Mucosa of stomach (tissue), 1 donor: ENCODE results near the gene DNAJB11.
A peak's percentile ranks its signal among the peaks of the same experiment; 100 is the strongest.

Experiments
- H3K27me3 ChIP-seq: one replicate; pipeline ENCODE4 v1.7.0; 2013; ENCODE audit warnings: mild to moderate bottlenecking, low read length; ENCODE audit not compliant: control insufficient read depth, insufficient read depth
- H3K36me3 ChIP-seq: one replicate; pipeline ENCODE4 v1.7.0; 2013; ENCODE audit warnings: low read length; ENCODE audit not compliant: control insufficient read depth, insufficient read depth
- H3K4me1 ChIP-seq: one replicate; pipeline ENCODE4 v1.7.0; 2013; ENCODE audit warnings: mild to moderate bottlenecking, low read length; ENCODE audit not compliant: control insufficient read depth, insufficient read depth
- H3K4me3 ChIP-seq: one replicate; pipeline ENCODE4 v1.7.0; 2013; ENCODE audit warnings: low read length
- H3K9ac ChIP-seq: one replicate; pipeline ENCODE4 v1.7.0; 2013; ENCODE audit warnings: mild to moderate bottlenecking, low read length, moderate library complexity
- H3K9me3 ChIP-seq: one replicate; pipeline ENCODE4 v1.7.0; 2013; ENCODE audit warnings: mild to moderate bottlenecking, low read length, moderate library complexity; ENCODE audit not compliant: control insufficient read depth
- donor health status: Pancreatic carcinoma.

The DNAJB11 gene

DNA sequence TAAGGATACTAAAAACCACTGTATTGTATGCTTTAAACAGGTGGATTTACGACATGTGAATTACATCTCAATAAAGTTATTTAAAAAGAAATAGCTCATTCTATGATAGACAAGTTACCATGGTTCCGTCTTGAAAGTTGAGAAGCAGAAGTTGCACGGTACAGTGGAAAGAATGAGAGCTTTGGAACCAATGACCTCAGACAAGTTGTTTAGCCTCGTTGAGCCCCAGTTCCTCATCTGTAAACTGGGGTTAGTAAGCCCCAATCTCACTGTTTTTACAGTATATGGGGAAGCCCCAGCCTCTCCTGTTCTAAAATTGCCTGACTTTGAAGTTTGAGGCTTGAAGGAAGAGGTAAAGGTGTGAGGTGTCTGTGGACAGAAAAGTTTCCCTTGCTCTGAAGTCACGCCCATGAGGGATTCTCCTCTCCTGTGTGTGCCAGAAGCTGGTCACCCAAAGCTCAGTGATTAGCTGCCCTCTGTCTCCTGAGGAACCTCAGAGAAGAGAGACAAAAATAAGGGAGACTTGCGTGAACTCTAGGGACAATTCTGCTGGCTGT lies 36.3 kb upstream of the DNAJB11 start:
- H3K9me3 ChIP-seq: no peaks in the 10 kb centered on the region
- no peaks in the 10 kb centered on the region for H3K27me3 ChIP-seq
- H3K9ac ChIP-seq: no peak overlapping the region
- H3K36me3 ChIP-seq: no peaks in the 10 kb centered on the region
- no peaks in the 10 kb centered on the region for H3K4me1 ChIP-seq
- no peak overlapping the region for H3K4me3 ChIP-seq

DNA sequence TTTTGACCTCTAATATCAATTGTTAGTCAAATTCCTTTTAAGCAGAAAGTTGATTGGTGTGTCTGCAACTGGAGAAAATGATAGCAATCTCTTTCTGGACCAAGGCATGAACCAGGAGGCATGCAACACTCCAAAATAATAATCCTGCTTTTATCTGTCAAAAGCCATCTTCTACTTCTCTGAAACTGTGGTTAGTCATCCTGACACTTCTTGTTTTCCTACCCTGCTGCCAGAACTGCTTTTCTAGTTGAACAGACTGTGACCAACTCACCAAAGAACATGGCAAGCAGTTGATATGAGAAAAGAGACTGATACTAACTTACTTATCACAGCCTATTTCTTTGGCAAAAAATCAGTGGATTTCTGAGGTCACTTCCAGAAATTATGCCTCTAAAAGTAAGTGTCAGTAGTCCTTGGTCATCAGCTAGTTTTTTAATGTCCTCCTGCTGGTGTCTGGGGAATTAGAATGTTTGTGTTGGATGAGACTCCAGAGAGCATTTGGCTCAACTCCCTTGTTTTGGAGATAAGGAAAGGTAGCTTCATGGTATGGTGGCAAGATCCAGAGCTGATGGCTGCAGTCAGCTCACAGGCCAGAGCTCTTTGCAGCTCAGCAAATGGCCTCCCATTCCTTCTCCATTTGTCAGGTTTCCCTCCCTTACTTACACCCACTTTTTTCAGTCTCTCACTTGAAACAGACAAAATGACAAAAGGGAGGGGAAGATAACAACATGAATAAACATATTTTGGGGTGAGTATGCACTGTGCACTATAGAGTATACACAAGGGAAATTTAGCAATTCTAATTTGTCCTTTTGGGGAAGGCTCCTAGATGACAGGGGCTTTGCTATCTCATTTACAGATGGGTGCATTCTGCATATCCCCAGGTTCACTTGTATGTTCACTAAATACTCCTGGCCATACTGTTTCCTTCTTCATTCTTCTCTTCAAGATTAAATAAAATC lies 33.4 kb upstream of the DNAJB11 start:
- no peaks in the 10 kb centered on the region for H3K9me3 ChIP-seq

DNA sequence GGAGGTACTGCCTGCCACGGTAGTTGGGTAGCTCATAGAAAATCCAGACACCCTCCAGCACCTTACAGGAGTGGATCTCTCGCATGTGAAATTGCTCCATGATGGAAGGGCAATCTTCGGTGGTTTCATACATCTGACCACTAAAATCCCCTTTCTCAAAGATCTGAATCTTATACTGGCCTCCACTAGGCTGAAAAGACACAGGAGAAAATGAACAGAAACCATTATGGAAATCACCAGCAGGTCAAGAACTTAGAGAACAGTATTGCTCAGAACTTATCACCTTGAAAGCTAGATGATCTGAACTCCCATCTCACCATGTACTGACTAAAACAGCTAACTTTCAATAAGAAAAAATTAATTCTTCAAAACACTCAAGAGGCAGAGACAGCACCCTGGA lies 31.7 kb upstream of the DNAJB11 start:
- no peak overlapping the region for H3K4me3 ChIP-seq
- H3K9ac ChIP-seq: no peak overlapping the region
- no peaks in the 10 kb centered on the region for H3K4me1 ChIP-seq

More for the DNA sequence above, 33.4 kb upstream of the DNAJB11 start:
- no peaks in the 10 kb centered on the region for H3K36me3 ChIP-seq
- no peak overlapping the region for H3K9ac ChIP-seq
- H3K4me3 ChIP-seq: no peak overlapping the region
- H3K4me1 ChIP-seq: no peaks in the 10 kb centered on the region
- no peaks in the 10 kb centered on the region for H3K27me3 ChIP-seq

DNA sequence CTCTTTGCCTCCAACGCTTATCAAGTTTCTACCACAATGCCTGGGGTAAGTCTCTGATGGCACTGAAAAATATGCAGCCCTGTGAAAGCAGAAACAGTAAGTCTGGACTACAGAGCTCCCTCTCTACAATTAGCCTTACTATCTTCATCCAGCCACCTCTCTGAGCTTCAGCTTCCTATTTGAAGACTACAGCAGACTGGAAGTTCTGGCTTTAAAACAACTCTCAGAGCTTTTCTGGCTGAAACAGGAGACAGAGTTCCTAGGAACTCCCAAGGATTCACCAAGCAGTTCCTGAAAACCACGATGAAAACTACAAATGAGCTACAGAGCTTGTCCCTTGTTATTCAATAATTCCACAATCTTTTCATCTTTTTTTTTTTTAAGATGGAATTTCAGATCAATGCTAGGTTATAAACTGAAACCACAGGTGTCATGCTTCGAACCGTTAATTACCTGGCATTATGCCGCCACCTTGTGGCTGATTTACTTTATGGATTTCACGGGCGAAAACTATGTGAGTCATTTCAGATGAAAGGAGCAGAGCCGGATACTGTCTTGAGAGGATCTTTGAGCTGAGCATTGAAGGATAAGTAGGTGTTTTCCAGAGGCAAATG lies 30.2 kb upstream of the DNAJB11 start:
- Histone ChIP-seq H3K9me3 (no peaks in the 10 kb centered on the region), H3K9ac (no peak overlapping the region), H3K36me3 (no peaks in the 10 kb centered on the region), H3K4me3 (no peak overlapping the region), H3K4me1 (no peaks in the 10 kb centered on the region), H3K27me3 (no peaks in the 10 kb centered on the region)

More for the DNA sequence above, 31.7 kb upstream of the DNAJB11 start:
- no peaks in the 10 kb centered on the region for H3K27me3 ChIP-seq
- H3K9me3 ChIP-seq: no peaks in the 10 kb centered on the region
- H3K36me3 ChIP-seq: no peaks in the 10 kb centered on the region

DNA sequence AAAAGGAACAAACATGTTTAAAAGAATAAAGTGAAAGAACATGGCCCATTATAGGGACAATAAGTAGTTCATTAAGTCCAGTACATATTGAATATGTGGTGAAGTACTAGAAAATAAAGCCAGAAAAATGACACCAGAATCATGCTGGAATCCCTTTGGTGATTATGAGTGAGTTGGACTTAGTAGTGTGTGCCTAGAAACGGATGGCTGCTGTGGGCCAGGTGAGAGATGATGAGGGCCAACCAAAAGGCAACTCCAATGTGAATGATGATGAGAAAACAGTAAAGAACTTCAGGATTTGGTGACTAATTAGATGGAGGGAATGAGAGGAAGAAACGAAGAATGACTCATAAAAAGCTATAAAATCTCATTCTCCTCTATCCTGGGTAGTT lies 29.7 kb upstream of the DNAJB11 start:
- no peaks in the 10 kb centered on the region for H3K27me3 ChIP-seq
- H3K4me1 ChIP-seq: no peaks in the 10 kb centered on the region
- H3K9me3 ChIP-seq: no peaks in the 10 kb centered on the region
- H3K36me3 ChIP-seq: no peaks in the 10 kb centered on the region
- no peak overlapping the region for H3K4me3 ChIP-seq
- no peak overlapping the region for H3K9ac ChIP-seq

DNA sequence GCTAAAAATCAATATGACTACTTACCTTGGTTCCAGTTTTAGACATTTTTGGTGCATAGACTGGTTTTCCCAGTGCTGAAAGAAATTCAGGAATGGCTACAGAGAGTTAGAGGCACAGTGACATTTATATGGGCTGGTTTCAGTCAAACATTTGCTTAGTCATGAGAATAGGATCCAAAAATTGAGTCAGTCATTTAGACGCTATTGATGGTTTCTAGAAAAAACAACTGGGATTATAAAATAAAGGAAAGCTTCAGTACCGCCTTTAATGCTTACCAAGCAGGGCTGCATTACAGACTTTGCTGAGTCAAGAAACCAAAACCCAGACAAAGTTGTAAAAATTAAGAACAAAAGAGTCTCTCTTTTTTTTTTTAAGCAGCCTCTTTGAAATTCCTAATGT lies 26.2 kb upstream of the DNAJB11 start, which contains the start of gene CRYGS:
TSS of gene CRYGS (minus strand) at position 100 of the 400 bp plus-strand sequence. CDS start at position 46, 54 bp downstream.
- H3K27me3 ChIP-seq: no peaks in the 10 kb centered on the region
- no peaks in the 10 kb centered on the region for H3K4me1 ChIP-seq
- no peak within 1 kb of the TSS for H3K9ac ChIP-seq
- no peaks in the 10 kb centered on the region for H3K9me3 ChIP-seq
- H3K36me3 ChIP-seq: no peaks in the 10 kb centered on the region
- no peak within 1 kb of the TSS for H3K4me3 ChIP-seq

DNA sequence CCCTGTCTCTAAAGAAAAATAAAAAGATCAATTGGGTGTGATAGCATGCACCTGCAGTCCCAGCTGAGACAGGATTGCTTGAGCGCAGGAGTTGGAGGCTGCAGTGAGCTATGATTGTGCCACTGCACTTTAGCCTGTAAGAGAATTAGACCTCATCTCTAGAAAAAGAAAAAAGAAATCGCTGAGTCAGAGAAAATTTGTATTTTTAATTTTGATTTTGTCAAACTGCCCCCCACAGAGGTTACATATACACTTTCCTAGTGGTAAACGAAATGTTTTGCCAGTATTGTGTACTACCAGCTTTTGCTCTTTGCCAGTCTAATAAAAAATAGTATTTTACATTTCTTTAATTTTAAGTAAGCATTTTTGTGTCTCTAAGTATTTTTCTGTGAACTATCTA lies 21.0 kb upstream of the DNAJB11 start:
- H3K9me3 ChIP-seq: no peaks in the 10 kb centered on the region
- H3K4me1 ChIP-seq: no peaks in the 10 kb centered on the region
- no peaks in the 10 kb centered on the region for H3K36me3 ChIP-seq
- no peaks in the 10 kb centered on the region for H3K27me3 ChIP-seq
- H3K9ac ChIP-seq: no peak overlapping the region
- no peak overlapping the region for H3K4me3 ChIP-seq

DNA sequence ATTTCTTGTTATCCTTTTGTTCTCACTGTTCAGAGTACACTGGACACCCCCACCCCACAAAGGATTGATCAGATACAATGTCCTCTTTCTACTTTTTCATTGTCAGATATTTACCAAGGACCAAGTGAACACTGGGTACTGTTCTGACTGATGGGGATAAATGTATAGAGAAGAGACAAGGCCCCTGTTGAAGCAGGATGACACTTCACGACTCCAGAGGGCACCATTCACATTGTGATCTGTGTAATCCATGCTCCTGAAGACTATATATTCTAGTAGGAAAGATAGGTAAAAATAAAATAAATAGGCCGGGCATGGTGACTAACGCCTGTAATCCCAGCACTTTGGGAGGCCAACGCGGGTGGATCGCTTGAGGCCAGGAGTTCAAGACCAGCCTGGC lies 19.1 kb upstream of the DNAJB11 start:
- no peaks in the 10 kb centered on the region for H3K9me3 ChIP-seq
- no peaks in the 10 kb centered on the region for H3K4me1 ChIP-seq
- no peak overlapping the region for H3K4me3 ChIP-seq
- no peaks in the 10 kb centered on the region for H3K27me3 ChIP-seq
- no peak overlapping the region for H3K9ac ChIP-seq
- no peaks in the 10 kb centered on the region for H3K36me3 ChIP-seq

DNA sequence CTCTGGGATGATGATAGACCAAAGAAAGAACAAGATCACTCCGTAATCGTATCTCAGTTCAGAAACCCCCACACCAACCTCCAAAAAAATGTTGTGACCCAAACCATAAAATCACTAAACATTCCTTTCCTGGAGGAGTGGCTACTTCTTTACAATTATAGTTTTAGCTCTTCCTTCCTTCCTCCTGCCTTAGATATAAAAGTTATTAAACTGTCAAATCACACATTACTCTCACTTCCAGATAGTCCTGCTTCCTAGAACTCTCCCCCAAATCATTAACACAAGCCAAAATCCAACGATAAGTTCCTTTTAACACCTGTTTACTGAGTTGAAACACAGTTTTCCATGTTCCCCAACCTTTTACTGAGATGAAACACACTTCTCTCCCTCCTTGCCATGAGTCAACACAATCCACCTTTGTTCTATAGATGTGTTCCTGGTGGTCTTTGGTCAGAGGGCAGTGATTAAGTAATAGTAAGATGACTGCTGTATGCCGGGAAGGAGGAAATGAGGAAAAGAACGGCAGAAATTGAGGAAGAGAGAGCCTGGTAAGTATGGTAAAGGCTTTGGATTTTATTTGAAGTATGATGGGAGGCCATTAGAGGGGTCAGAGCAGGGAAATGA lies 18.0 kb upstream of the DNAJB11 start:
- Histone ChIP-seq H3K36me3 (no peaks in the 10 kb centered on the region), H3K4me1 (no peaks in the 10 kb centered on the region)

DNA sequence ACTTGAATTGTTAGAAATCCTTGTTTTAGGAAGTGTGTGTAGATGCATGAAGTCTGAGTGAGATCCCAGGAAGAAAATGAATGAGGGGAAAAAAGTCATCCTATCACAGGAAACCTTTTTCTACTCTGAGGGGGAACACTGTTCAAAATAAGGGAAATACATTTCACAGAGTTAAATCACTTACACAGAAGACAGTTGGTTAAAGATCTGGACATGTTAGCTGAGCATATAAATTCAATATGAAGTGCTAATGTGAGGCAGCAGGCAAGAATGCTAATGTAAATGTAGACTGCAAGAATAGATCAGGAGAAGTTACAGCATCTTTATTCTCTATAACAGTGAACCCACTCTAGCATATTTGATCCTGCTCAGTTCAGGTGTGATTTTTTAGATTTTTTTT lies 5.9 kb upstream of the DNAJB11 start:
- Histone ChIP-seq H3K36me3 (no peaks in the 10 kb centered on the region), H3K9ac (no peak overlapping the region), H3K4me1 (peaks cover 14% of the 10 kb centered on the region), H3K27me3 (no peaks in the 10 kb centered on the region), H3K4me3 (no peak overlapping the region), H3K9me3 (no peaks in the 10 kb centered on the region)

More for the DNA sequence above, 18.0 kb upstream of the DNAJB11 start:
- Histone ChIP-seq H3K9me3 (no peaks in the 10 kb centered on the region), H3K4me3 (no peak overlapping the region), H3K27me3 (no peaks in the 10 kb centered on the region), H3K9ac (no peak overlapping the region)

DNA sequence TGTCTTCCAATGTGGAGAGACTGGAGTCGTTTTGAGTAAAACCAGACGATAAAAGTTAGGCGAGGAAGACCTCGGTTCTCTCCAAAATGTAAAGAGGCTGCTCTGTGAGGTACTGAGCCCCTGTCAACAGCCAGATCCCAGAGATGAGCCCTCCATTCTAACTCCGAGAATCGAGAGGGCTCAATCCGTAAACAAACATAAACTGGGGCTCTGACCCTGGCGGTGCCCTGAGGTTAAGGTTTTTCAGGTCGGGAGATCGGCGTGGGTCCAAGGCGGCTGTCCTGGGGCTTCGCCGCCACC lies 3.8 kb upstream of the DNAJB11 start:
- Histone ChIP-seq H3K4me1 (peaks cover 13% of the 10 kb centered on the region), H3K27me3 (no peaks in the 10 kb centered on the region), H3K9me3 (no peaks in the 10 kb centered on the region), H3K9ac (peak overlapping the region; percentile 96), H3K4me3 (peak overlapping the region; percentile 79), H3K36me3 (no peaks in the 10 kb centered on the region)
